ENCODE data around the gene SEC61A1. TPM values are rescaled to one million over a fixed set of nuclear protein-coding genes. Genes with fewer than 3 reads are reported as not detected.
A peak's percentile ranks its signal among the peaks of the same experiment; 100 is the strongest.

SEC61A1 gene
- 424 and 493 TPM in 2 replicates for total RNA-seq (2014; rRNA removed; shearing (Covaris generic))
- 332 and 368 TPM in 2 replicates for polyA plus RNA-seq (2015; cell fraction: cytosol; rRNA removed)
- 591 and 597 TPM in 2 replicates for polyA plus RNA-seq (2015; cell fraction: nucleus; rRNA removed)

- peak; percentile 93 for DNase-seq (ENCODE audit: low read depth)
Measured at GRCh38 chr3:128051837-128052594, at the start of gene SEC61A1. SEC61A1 (plus strand) TSS chr3:128052437; CDS start chr3:128052553, 116 bp downstream.

GRCh38 chr3:128004661-128005060, 47.6 kb upstream of the SEC61A1 start:
- no peak for DNase-seq (ENCODE audit: low read depth)

GRCh38 chr3:128006061-128007032, 45.9 kb upstream of the SEC61A1 start:
- no peak for DNase-seq (ENCODE audit: low read depth)

GRCh38 chr3:128007033-128007424, 45.2 kb upstream of the SEC61A1 start:
- DNase-seq (ENCODE audit: low read depth): no peak

GRCh38 chr3:128009952-128010846, 42.0 kb upstream of the SEC61A1 start:
- DNase-seq (ENCODE audit: low read depth): no peak

- DNase-seq (ENCODE audit: low read depth): peak; percentile 51
Measured at GRCh38 chr3:128011140-128011539, 41.1 kb upstream of the SEC61A1 start.

- no peak for DNase-seq (ENCODE audit: low read depth)
Measured at GRCh38 chr3:128012050-128012449, 40.2 kb upstream of the SEC61A1 start.

- no peak for DNase-seq (ENCODE audit: low read depth)
Measured at GRCh38 chr3:128014548-128014947, 37.7 kb upstream of the SEC61A1 start.

GRCh38 chr3:128016502-128016901, 35.7 kb upstream of the SEC61A1 start:
- no peak for DNase-seq (ENCODE audit: low read depth)

GRCh38 chr3:128021768-128022372, 30.4 kb upstream of the SEC61A1 start:
- DNase-seq (ENCODE audit: low read depth): no peak

GRCh38 chr3:128033102-128033501, 19.1 kb upstream of the SEC61A1 start:
- DNase-seq (ENCODE audit: low read depth): peak; percentile 27

- no peak for DNase-seq (ENCODE audit: low read depth)
Measured at GRCh38 chr3:128036119-128036518, 16.1 kb upstream of the SEC61A1 start.

GRCh38 chr3:128040041-128040440, 12.2 kb upstream of the SEC61A1 start:
- DNase-seq (ENCODE audit: low read depth): no peak

- no peak for DNase-seq (ENCODE audit: low read depth)
Measured at GRCh38 chr3:128040660-128041059, 11.6 kb upstream of the SEC61A1 start.

GRCh38 chr3:128041344-128041743, 10.9 kb upstream of the SEC61A1 start:
- no peak for DNase-seq (ENCODE audit: low read depth)

- no peak for DNase-seq (ENCODE audit: low read depth)
Measured at GRCh38 chr3:128050597-128050996, 1.6 kb upstream of the SEC61A1 start.

- DNase-seq (ENCODE audit: low read depth): no peak
Measured at GRCh38 chr3:128051459-128051836, 789 bp upstream of the SEC61A1 start.

- DNase-seq (ENCODE audit: low read depth): no peak
Measured at GRCh38 chr3:128052595-128053351, 536 bp downstream of the SEC61A1 start.

- no peak for DNase-seq (ENCODE audit: low read depth)
Measured at GRCh38 chr3:128053614-128054013, 1.4 kb downstream of the SEC61A1 start.

GRCh38 chr3:128054367-128054766, 2.1 kb downstream of the SEC61A1 start:
- DNase-seq (ENCODE audit: low read depth): peak; percentile 57
